HUDEP-2 (cell line): ENCODE data around the gene CLASP1.
"Not testable (repeated sequence)": the region's sequence is repeated elsewhere in the genome, so short reads cannot be mapped to it uniquely, and the experiment has no call there.

Source experiments
- DNase-seq, 76 experiments: peaks; one replicate each; lab custom pipeline; 2025; ENCODE audit not compliant: unreplicated experiment in 76 of 76; lab: John Stamatoyannopoulos, UW

CLASP1 gene

DNA sequence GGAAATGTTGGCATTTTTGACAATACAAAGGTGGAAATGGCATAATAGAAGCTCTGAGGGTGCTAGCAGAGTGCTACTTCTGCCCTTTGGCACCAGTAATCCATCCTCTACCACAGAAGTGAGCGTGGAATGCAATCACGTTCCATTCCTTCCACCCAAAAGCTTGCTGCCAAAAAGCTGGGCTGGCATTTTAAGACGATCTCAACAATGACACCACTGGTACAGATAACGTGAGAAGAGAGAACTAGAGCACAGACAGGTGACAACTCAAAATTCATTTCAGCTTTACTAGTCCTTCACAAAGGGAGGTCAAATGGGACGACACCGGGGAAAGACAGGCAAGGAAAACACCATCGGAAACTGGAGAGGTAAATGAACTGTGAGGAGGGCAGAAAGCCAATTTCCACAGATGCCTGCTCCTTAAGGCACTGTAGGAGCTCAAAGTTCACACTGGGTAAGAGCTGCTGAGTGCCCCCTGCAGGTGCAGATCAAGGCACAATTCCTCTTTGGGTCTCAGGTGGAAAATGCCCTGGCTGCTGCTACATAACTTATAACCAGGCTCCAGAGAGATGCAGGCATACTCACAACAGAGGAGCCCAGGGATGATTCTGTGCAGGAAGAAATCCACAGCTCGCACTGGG lies 169.3 kb downstream of the CLASP1 start:
- peak in 8 of 76 experiments; percentile 0 to 20 (median 4) for DNase-seq

DNA sequence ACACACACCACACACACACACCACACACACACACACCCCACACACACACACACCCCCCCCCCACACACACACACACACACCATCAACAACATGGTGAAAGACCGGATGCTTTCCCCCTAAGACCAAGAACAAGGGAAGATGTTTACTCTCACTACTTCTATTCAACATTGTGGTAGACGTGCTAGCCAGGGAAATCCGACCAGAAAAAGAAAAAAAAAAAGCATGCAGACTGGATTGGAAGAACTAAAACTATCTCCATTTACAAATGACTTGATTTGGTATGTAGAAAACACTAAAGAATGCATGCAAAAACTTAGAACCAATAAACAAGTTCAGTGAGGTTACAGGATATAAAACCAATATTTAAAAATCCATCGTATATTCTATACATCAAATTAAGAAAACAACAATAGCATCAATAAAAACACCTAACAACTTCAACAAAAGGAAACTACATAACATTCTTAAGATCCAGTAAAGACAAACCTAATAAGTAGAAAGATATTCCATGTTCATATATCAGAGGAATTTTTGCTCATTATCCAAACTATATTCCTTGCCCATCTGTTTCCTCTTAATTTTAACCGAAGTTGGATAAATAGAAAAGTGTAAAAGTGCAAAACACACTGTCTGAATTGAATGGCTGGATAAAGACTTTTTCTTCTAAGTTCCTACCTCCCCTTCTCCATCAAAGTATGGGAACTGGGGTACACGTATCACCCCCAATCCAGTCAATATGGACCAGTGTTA lies 170.1 kb downstream of the CLASP1 start:
- DNase-seq = no peak

GRCh38 chr2:121478358-121478995 lies 170.8 kb downstream of the CLASP1 start:
- not testable (repeated sequence) for DNase-seq

- DNase-seq = no peak
These were observed 172.6 kb downstream of the CLASP1 start for GRCh38 chr2:121476684-121477083.

DNA sequence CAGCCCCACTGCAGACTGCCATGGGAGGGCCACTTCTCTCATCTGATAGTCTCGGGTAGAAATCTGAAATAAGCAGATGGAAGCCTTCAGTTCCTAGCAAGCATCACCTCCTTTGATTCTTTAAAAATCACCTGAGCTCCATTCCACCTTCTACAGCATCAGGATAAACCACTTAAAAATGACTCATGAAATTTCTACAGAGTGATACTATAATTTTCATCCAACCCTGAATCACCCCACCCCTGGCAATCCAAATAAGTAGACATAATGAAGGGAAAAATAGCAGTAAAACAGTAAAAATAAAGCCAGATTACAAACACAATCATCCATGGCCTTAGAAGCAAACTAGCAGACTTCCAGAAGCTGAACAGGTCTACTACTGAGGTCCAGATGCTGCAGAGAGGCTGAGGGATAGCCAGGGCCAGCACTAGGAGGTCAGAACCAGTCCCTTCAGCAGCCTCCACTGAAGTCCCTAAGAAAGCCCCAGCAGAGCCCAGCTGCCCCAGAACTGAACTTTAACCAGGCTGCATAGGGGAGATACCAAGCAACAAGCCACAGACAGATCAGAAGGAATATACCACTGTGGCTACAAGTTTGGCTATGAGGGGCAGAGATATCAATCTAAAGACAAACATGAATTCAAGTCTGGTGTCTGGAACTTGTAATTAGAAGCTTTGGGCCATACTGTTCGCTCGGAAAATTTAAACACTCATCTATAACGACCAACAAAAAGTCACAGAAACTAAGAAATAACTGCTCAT lies 173.3 kb downstream of the CLASP1 start:
- DNase-seq = no peak

GRCh38 chr2:121473512-121473911 lies 175.8 kb downstream of the CLASP1 start:
- no peak for DNase-seq

DNA sequence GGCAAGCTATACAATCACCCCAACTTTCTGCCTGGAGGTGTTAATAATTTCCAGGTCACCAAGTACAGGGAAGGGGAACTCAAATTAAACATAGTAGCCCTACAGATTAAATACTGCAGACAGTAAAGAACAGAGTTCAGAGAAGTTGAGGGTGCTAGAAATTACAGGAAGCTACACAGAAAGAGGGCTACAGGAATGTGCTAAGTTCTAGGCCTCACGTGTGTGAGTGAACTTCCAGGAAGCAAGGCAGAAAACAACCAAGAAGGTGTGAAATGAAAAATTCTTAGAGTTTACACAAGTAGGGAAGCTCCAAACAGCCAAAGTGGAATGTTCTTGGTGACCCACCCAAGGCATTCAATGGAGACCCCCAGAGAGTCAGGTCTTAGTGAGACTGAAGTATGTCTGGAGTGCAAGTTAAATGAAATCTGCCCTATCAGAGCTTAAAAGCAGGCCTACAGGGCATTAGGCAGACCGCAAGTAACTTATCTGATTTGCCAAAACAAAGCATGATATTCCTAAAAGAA lies 176.7 kb downstream of the CLASP1 start:
- no peak for DNase-seq

- no peak for DNase-seq
These were observed 177.5 kb downstream of the CLASP1 start for GRCh38 chr2:121471532-121472469.

DNA sequence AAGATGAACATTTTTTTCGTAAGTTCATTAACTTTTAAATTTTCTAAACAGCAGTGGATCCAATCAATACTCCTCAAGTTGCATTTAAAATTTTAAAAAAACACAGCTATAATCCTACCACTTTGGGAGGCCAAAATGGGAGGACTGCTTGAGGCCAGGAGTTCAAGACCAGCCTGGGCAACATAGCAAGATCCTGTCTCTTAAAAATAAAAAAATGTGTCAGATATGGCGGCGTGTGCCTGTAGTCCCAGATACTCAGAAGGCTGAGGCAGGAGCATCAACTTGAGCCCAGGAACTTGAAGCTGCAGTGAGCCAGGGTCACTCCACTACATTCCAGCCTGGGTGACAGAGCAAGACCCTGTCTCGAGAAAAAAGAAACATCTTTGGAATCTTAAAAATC lies 178.3 kb downstream of the CLASP1 start:
- DNase-seq = no peak

DNA sequence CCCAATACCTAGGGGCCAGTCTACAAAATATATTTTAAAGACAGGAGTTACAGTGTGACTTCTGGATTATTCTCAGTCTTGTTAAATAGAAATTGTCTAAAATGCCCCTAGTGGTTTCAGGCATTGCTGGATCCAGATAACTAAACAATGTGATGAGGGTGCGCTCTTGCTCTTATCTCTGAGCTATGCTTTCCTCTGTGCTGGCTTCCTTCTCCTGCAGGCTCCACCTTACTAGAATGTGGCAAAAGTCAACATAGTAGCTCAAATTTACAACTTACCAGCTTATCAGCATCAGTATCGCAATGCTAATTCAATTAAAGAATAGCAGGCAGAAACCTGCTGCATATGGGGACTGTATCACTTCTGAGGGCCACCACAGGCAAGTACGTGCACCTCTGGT lies 179.9 kb downstream of the CLASP1 start:
- peak in 3 of 76 experiments; percentile 3 to 16 (median 14) for DNase-seq

GRCh38 chr2:121468936-121469335 lies 180.3 kb downstream of the CLASP1 start:
- no peak for DNase-seq

DNA sequence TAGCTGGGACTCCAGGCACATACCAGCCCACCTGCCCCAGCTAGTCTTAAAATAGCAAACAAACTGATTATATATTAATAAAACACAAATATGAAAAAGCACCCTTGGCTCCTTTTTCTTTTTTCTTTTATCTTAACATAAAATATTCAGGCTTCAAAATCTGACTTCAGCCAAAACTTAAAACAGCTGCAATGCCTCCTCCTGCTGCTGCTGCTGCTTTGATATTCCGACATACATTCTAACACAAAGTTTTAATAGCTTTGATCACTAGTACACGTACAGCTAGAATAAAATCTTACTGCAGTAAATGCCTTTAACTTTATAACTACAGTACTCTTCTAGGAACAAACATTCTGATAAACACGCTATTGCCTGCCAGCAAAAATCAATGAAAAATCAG lies 190.0 kb downstream of the CLASP1 start:
- no peak for DNase-seq

- DNase-seq = no peak
These were observed 192.9 kb downstream of the CLASP1 start for GRCh38 chr2:121456325-121456724.

GRCh38 chr2:121455446-121455845 lies 193.8 kb downstream of the CLASP1 start:
- peak in 62 of 76 experiments; percentile 5 to 71 (median 32) for DNase-seq

- no peak for DNase-seq
These were observed 194.6 kb downstream of the CLASP1 start for GRCh38 chr2:121454549-121455090.

DNA sequence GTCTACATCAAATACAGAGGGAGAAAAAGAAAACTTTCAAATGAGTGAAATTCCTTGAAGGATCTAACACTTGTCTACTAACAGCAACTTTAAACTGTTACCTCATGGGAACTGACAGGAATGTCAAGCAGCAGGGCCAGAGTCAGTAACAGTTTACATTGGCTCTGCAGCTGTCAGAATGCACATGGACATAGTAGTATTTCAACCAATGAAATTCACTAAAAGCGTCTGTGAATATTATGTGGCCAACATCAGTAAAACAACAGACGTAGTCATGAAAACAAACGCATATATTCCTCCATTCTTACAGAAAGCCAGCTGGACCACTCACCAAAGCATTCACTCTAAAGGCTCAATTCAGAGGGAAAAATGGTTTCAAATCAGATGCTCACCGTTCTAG lies 197.9 kb downstream of the CLASP1 start:
- DNase-seq = no peak

- no peak for DNase-seq
These were observed 199.0 kb downstream of the CLASP1 start for GRCh38 chr2:121450301-121450700.

DNA sequence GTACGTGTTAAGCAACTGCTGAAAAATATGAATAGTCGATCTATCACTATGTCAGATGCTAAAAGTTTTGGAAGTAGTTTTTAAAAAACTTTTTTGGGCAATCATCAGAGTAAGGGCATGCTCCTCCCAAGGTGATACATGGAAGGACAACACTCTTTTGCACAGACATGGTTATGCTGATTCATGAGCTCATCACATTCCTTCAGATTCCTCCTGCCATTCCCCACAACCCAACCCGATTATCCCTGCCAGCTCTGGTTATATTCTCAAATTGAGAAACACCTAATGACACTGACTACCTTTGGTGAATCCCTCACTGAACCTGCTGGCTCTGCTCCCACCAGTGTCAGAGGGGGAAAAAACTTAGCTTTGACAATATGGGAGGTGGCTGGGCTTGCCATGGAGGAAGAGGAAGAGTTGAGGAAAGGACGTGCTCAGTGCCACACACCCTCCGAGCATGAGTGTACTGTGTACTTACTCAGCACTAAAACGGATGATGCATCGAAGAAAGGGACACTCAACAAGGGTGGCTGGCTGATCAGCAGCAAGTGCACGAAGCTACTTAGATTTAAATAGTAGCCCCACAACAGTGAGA lies 202.5 kb downstream of the CLASP1 start:
- no peak for DNase-seq

GRCh38 chr2:121442889-121443288 lies 206.4 kb downstream of the CLASP1 start:
- no peak for DNase-seq
